Measurements from ENCODE around the gene EPHB4. TPM values are rescaled to one million over a fixed set of nuclear protein-coding genes. Genes with fewer than 3 reads are reported as not detected.
"Not testable (repeated sequence)": the region's sequence is repeated elsewhere in the genome, so short reads cannot be mapped to it uniquely, and the experiment has no call there.

Gene EPHB4
- polyA plus RNA-seq, 1 experiment: 30.5 TPM

DNA sequence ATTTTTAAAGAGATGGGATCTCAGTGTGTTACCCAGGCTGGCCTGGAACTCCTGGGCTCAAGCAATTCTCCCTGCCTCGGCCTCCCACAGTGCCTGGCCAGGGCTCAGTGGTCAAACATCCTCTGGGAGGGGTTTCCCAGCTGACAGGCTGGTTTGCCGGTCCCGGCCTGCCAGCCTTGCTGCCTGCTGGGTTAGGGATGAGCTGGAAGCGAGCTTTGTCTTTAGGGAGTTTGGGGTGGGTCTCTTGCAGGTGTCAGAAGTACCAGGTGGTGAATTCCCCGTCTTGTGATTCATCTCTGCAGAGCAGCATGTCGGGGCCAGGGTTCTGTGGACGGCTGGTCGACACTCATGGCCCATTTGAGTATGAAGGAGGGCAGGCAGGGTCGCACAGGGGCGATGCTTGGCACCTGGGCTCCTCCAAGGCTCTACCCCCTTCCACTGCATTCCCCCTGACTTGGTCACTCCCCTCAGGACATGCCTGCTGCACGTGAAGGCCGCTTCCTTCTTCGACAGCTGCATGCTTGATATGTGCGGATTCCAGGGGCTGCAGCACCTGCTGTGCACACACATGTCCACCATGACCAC, 63.7 kb downstream of the EPHB4 start:
- TF ChIP-seq, protein P1, sequence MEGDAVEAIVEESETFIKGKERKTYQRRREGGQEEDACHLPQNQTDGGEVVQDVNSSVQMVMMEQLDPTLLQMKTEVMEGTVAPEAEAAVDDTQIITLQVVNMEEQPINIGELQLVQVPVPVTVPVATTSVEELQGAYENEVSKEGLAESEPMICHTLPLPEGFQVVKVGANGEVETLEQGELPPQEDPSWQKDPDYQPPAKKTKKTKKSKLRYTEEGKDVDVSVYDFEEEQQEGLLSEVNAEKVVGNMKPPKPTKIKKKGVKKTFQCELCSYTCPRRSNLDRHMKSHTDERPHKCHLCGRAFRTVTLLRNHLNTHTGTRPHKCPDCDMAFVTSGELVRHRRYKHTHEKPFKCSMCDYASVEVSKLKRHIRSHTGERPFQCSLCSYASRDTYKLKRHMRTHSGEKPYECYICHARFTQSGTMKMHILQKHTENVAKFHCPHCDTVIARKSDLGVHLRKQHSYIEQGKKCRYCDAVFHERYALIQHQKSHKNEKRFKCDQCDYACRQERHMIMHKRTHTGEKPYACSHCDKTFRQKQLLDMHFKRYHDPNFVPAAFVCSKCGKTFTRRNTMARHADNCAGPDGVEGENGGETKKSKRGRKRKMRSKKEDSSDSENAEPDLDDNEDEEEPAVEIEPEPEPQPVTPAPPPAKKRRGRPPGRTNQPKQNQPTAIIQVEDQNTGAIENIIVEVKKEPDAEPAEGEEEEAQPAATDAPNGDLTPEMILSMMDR (IDR thresholded peaks at IDR 0.05; ENCODE audit: insufficient read depth, low read depth, low read length): no peak
- Histone ChIP-seq H3K36me3 (ENCODE audit: control insufficient read depth, insufficient read depth, low read length) (no peaks in the 10 kb centered on the region), H3K27me3 (ENCODE audit: control insufficient read depth, insufficient read depth, low read length) (peaks cover 15% of the 10 kb centered on the region), H3K4me3 (ENCODE audit: low read depth, low read length) (no peak overlapping the region)
- ChIA-PET POLR2A (no interaction called here), CTCF (no interaction called here)
- no peak for DNase-seq (ENCODE audit: low read depth)

DNA sequence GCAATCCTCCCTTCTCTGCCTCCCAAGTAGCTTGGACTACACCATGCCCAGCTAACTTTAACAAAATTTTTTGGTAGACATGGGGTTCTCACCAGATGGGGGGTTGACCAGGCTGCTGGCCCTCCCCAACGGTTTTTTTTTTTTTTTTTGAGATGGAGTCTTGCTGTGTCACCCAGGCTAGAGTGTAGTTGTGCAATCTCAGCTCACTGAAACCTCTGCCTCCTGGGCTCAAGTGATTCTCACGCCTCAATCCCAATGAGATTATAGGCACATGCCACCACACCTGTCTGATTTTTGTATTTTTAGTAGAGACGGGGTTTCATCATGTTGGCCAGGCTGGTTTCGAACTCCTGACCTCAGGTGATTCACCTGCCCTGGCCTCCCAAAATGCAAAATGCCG, 64.5 kb downstream of the EPHB4 start:
- not testable (repeated sequence) for H3K36me3 ChIP-seq (ENCODE audit: control insufficient read depth, insufficient read depth, low read length); DNase-seq (ENCODE audit: low read depth); H3K4me3 ChIP-seq (ENCODE audit: low read depth, low read length)
- POLR2A ChIA-PET: interaction anchor here (0.6 kb wide), 1 partner anchor 215 kb away, joined by 8 read pairs; no protein-coding TSS in a partner anchor
- CTCF ChIA-PET: interaction anchor here (0.6 kb wide), 1 partner anchor 16 kb away, joined by 3 read pairs; no protein-coding TSS in a partner anchor
- H3K27me3 ChIP-seq (ENCODE audit: control insufficient read depth, insufficient read depth, low read length): peaks cover 11% of the 10 kb centered on the region

DNA sequence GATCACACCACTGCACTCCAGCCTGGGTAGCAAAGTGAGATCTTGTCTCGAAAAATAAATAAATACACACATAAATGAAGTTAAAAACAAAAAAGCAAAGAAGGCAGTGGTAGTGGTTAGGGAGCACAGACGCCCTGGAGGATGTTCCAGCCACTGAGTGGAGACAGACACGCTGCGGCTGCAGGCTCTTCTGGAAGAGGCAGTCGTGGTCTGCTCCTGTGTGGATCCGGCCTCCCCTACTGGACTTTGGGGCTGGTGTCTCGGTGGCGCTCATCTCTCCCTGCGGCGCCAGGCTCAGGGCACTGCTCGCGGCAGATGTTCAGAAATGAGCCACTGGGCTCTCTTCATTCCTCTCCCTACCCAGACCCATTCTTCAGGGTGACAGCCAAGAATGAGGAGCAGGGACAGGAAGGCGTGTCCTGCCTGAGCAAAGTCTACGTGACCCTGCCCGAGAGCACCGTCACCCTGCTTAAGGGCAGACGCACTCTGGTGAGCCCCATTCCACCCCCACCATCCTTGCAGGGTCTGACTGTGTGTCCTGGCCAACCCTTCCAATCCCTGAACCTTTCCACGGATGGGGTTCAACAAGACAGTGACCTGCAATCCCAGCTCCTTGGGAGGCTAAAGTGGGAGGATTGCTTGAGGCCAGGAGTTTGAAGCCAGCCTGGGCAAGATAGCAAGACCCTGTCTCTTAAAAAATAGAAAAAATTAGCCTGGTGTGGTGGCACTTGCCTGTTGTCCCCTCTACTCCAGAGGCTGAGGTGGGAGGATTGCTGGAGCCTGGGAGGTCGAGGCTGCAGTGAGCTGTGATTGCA, 67.8 kb downstream of the EPHB4 start:
- DNase-seq (ENCODE audit: low read depth): no peak
- CTCF ChIA-PET: interaction anchor here (0.7 kb wide), 2 partner anchors 8 to 251 kb away, joined by 3 read pairs; no protein-coding TSS in a partner anchor
- Histone ChIP-seq H3K4me3 (ENCODE audit: low read depth, low read length) (no peak overlapping the region), H3K27me3 (ENCODE audit: control insufficient read depth, insufficient read depth, low read length) (peaks cover 6% of the 10 kb centered on the region), H3K36me3 (ENCODE audit: control insufficient read depth, insufficient read depth, low read length) (no peaks in the 10 kb centered on the region)
- TF ChIP-seq, protein P1 (IDR thresholded peaks at IDR 0.05; ENCODE audit: insufficient read depth, low read depth, low read length): no peak
- POLR2A ChIA-PET: interaction anchor here (0.5 kb wide), 1 partner anchor 34 kb away, joined by 3 read pairs; no protein-coding TSS in a partner anchor

DNA sequence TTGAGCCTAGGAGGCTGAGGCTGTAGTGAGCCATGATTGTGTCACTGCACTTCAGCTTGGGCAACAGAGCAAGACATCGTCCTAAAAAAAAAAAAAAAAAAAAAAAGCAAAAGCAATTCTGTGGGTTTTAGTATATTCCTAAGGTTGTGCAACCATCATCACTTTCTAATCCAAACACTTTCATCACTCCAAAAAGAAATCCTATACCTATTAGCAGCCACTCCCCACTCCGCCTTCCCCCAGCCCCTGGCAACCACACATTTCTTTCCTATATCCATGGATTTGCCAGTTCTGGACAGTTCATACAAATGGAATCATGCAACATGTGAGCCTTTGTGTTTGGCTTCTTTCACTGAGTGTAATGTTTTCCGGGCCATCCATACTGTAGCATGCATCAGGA, 73.6 kb downstream of the EPHB4 start:
- TF ChIP-seq, protein P1 (IDR thresholded peaks at IDR 0.05; ENCODE audit: insufficient read depth, low read depth, low read length): no peak
- ChIA-PET CTCF (no interaction called here), POLR2A (no interaction called here)
- H3K36me3 ChIP-seq (ENCODE audit: control insufficient read depth, insufficient read depth, low read length): no peaks in the 10 kb centered on the region
- no peak for DNase-seq (ENCODE audit: low read depth)
- H3K27me3 ChIP-seq (ENCODE audit: control insufficient read depth, insufficient read depth, low read length): peaks cover 10% of the 10 kb centered on the region
- H3K4me3 ChIP-seq (ENCODE audit: low read depth, low read length): no peak overlapping the region

DNA sequence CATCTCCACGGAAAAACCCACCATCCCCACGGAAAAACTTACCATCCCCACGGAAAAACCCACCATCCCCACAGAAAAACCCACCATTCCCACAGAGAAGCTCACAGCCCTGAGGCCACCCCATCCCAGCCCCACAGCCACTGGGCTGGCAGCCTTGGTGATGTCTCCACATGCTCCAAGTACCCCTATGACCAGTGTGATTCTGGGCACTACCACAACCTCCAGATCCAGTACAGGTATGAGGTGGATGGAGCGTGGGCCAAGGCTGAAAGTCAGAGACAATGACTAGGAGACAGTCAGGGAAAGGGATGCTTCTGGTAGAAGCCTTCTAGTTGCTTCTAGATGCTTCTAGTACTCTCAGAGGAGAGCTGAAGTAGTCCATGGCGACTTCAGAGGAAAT, 74.3 kb downstream of the EPHB4 start:
- ChIA-PET POLR2A (no interaction called here), CTCF (no interaction called here)
- Histone ChIP-seq H3K4me3 (ENCODE audit: low read depth, low read length) (no peak overlapping the region), H3K27me3 (ENCODE audit: control insufficient read depth, insufficient read depth, low read length) (peaks cover 12% of the 10 kb centered on the region), H3K36me3 (ENCODE audit: control insufficient read depth, insufficient read depth, low read length) (no peaks in the 10 kb centered on the region)
- DNase-seq (ENCODE audit: low read depth): no peak
- TF ChIP-seq, protein P1 (IDR thresholded peaks at IDR 0.05; ENCODE audit: insufficient read depth, low read depth, low read length): no peak

Small RNA genes within 50 kb of the gene (small RNA-seq; reads per million reads assigned to genes)
- not detected for gene RN7SL750P (ENCODE audit: insufficient read length, low read depth, low replicate concordance)

Other genes with a start within 250 kb of the EPHB4 start
- 9.1 and 20.0 TPM in 2 replicates for gene LRCH4, start 241.4 kb downstream of the EPHB4 start, polyA plus RNA-seq (2011; rRNA removed)
- gene FBXO24, start 241.2 kb downstream of the EPHB4 start, polyA plus RNA-seq (2011; rRNA removed): 0.33 and 0.40 TPM in 2 replicates
- 173 and 433 TPM in 2 replicates for gene PCOLCE, start 225.2 kb downstream of the EPHB4 start, polyA plus RNA-seq (2011; rRNA removed)
- gene MOSPD3, start 215.0 kb downstream of the EPHB4 start, polyA plus RNA-seq (2011; rRNA removed): 5.2 and 15.0 TPM in 2 replicates
- 0.49 and 0.72 TPM in 2 replicates for gene TFR2, start 186.0 kb downstream of the EPHB4 start, polyA plus RNA-seq (2011; rRNA removed)
- gene ACTL6B, start 171.1 kb downstream of the EPHB4 start, polyA plus RNA-seq (2011; rRNA removed): not detected in 2 replicates
- 87.4 and 172 TPM in 2 replicates for gene GNB2, start 153.8 kb downstream of the EPHB4 start, polyA plus RNA-seq (2011; rRNA removed)
- 5.7 and 7.6 TPM in 2 replicates for gene GIGYF1, start 133.3 kb downstream of the EPHB4 start, polyA plus RNA-seq (2011; rRNA removed)
- gene POP7, start 121.4 kb downstream of the EPHB4 start, polyA plus RNA-seq (2011; rRNA removed): 24.5 and 35.2 TPM in 2 replicates
- not detected in 2 replicates for gene EPO, start 107.1 kb downstream of the EPHB4 start, polyA plus RNA-seq (2011; rRNA removed)
- not detected in 2 replicates for gene ZAN, start 93.9 kb downstream of the EPHB4 start, polyA plus RNA-seq (2011; rRNA removed)
- 14.2 and 23.1 TPM in 2 replicates for gene SLC12A9, start 25.2 kb upstream of the EPHB4 start, polyA plus RNA-seq (2011; rRNA removed)
- gene TRIP6, start 39.9 kb upstream of the EPHB4 start, polyA plus RNA-seq (2011; rRNA removed): 70.3 and 105 TPM in 2 replicates
- 37.4 and 47.1 TPM in 2 replicates for gene SRRT, start 47.6 kb upstream of the EPHB4 start, polyA plus RNA-seq (2011; rRNA removed)
- gene UFSP1, start 62.2 kb upstream of the EPHB4 start, polyA plus RNA-seq (2011; rRNA removed): 1.1 and 2.0 TPM in 2 replicates
- 0.05 and 0.22 TPM in 2 replicates for gene ACHE, start 68.4 kb upstream of the EPHB4 start, polyA plus RNA-seq (2011; rRNA removed)
- gene MUC3A, start 122.0 kb upstream of the EPHB4 start, polyA plus RNA-seq (2011; rRNA removed): not detected in 2 replicates
- gene MUC12, start 142.0 kb upstream of the EPHB4 start, polyA plus RNA-seq (2011; rRNA removed): 0.89 and 2.0 TPM in 2 replicates
- gene MUC17, start 192.6 kb upstream of the EPHB4 start, polyA plus RNA-seq (2011; rRNA removed): not detected in 2 replicates